SK-N-SH (cell line): ENCODE results near the gene PDE4D. TPM values are rescaled to one million over a fixed set of nuclear protein-coding genes. Genes with fewer than 3 reads are reported as not detected.

ENCODE experiments used
- CTCF ChIA-PET: fragments of 300-600, 350-600 bp; formaldehyde crosslinking; extraction: SDS; loops from one replicate; lab custom pipeline; 2021; lab: Yijun Ruan, JAX
- POLR2A ChIA-PET: fragments of 350-600 bp; sonication (Branson Sonifier 250); formaldehyde crosslinking; extraction: SDS; loops from one replicate; lab custom pipeline; 2020; ENCODE audit warnings: antibody characterized with exemption, inconsistent platforms; lab: Yijun Ruan, JAX
- DNase-seq: peaks from one replicate; pipeline ENCODE4 v3.0.0; 2012
- H2AFZ ChIP-seq: fragments of 200-600 bp; sonication (generic); 2 replicates; pipeline ENCODE4 v1.8.1; 2016; ENCODE audit warnings: antibody characterized with exemption, mild to moderate bottlenecking, low read depth
- H3F3A ChIP-seq: fragments of 200-600 bp; sonication (generic); replicated peaks from 2 replicates; pipeline ENCODE3; 2016; ENCODE audit warnings: antibody characterized with exemption, mild to moderate bottlenecking; ENCODE audit not compliant: insufficient read depth
- H3K27ac ChIP-seq, 2 experiments: fragments of 200-500 bp in 1 of 2; fragments of 200-600 bp in 1 of 2; sonication (Bioruptor generic) in 1 of 2; sonication (generic), shearing (Covaris generic) in 1 of 2; 2 replicates each; pipeline versions ENCODE4 v1.5.1 to v1.6.1; 2014 to 2016; ENCODE audit warnings: low read depth in 2 of 2, inconsistent platforms in 1 of 2, low read length in 1 of 2, mild to moderate bottlenecking in 1 of 2, mixed read lengths in 1 of 2
- H3K27me3 ChIP-seq: fragments of 200-600 bp; sonication (generic), shearing (Covaris generic); 2 replicates; pipeline ENCODE4 v1.6.1; 2016; ENCODE audit warnings: mixed run types; ENCODE audit not compliant: insufficient read depth
- H3K36me3 ChIP-seq, 2 experiments: fragments of 200-500 bp in 1 of 2; fragments of 200-600 bp in 1 of 2; sonication (Bioruptor generic) in 1 of 2; sonication (generic) in 1 of 2; replicated peaks in 1 of 2; 2 replicates each; pipeline versions ENCODE3 to v1.5.1; 2014 to 2016; ENCODE audit warnings: low read length in 1 of 2, mild to moderate bottlenecking in 1 of 2; ENCODE audit not compliant: insufficient read depth in 2 of 2, control insufficient read depth in 1 of 2
- H3K4me1 ChIP-seq, 2 experiments: fragments of 200-500 bp in 1 of 2; fragments of 200-600 bp in 1 of 2; sonication (Bioruptor generic) in 1 of 2; sonication (generic), shearing (Covaris generic) in 1 of 2; 2 replicates each; pipeline versions ENCODE4 v1.5.1 to v1.6.1; 2014 to 2016; ENCODE audit warnings: low read depth in 1 of 2, low read length in 1 of 2, mixed run types in 1 of 2; ENCODE audit not compliant: insufficient read depth in 2 of 2, control insufficient read depth in 1 of 2
- H3K4me2 ChIP-seq: fragments of 200-600 bp; sonication (generic), shearing (Covaris generic); 2 replicates; pipeline ENCODE4 v1.6.1; 2017; ENCODE audit warnings: mixed run types
- H3K4me3 ChIP-seq, 2 experiments: fragments of 200-500 bp in 1 of 2; fragments of 200-600 bp in 1 of 2; sonication (Bioruptor generic) in 1 of 2; sonication (generic), shearing (Covaris generic) in 1 of 2; 2 replicates each; pipeline versions ENCODE4 v1.5.1 to v1.8.1; 2014 to 2016; ENCODE audit warnings: low read depth in 2 of 2, inconsistent platforms in 1 of 2, low read length in 1 of 2, mild to moderate bottlenecking in 1 of 2, mixed read lengths in 1 of 2, moderate library complexity in 1 of 2
- H3K79me2 ChIP-seq: fragments of 200-600 bp; sonication (generic); 2 replicates; pipeline ENCODE4 v1.8.1; 2017; ENCODE audit warnings: mild to moderate bottlenecking; ENCODE audit not compliant: insufficient read depth
- H3K9ac ChIP-seq: fragments of 200-600 bp; sonication (generic); 2 replicates; pipeline ENCODE4 v1.6.1; 2017; ENCODE audit warnings: mixed run types
- H3K9me2 ChIP-seq: fragments of 200-600 bp; sonication (generic); 2 replicates; pipeline ENCODE4 v1.6.1; 2017; ENCODE audit warnings: mixed run types
- H3K9me3 ChIP-seq: fragments of 200-600 bp; sonication (generic); 2 replicates; pipeline ENCODE4 v1.6.1; 2017; ENCODE audit warnings: mixed run types, mild to moderate bottlenecking, moderate library complexity
- H4K20me1 ChIP-seq: fragments of 200-600 bp; sonication (generic); 2 replicates; pipeline ENCODE4 v1.6.1; 2017; ENCODE audit warnings: mild to moderate bottlenecking, mixed run types; ENCODE audit not compliant: insufficient read depth
- ELF1 ChIP-seq: IDR thresholded peaks from 2 replicates; pipeline ENCODE4 v1.4.0; 2012
- EP300 ChIP-seq, 2 experiments: IDR thresholded peaks; 2 replicates each; pipeline versions ENCODE4 v1.4.0 to v1.6.1; 2012; ENCODE audit warnings: borderline replicate concordance in 1 of 2, low read depth in 1 of 2, low read length in 1 of 2
- FOXM1 ChIP-seq: IDR thresholded peaks from 2 replicates; pipeline ENCODE4 v1.4.0; 2012; ENCODE audit warnings: low read depth, mild to moderate bottlenecking
- JUND ChIP-seq: IDR thresholded peaks from 2 replicates; pipeline ENCODE4 v1.4.0; 2012
- MEF2A ChIP-seq: IDR thresholded peaks from 2 replicates; pipeline ENCODE4 v1.4.0; 2012; ENCODE audit warnings: low read depth, borderline replicate concordance
- NFIC ChIP-seq: IDR thresholded peaks from 2 replicates; pipeline ENCODE4 v1.4.0; 2012; ENCODE audit warnings: borderline replicate concordance
- NRF1 ChIP-seq: IDR thresholded peaks from 2 replicates; pipeline ENCODE4 v1.6.1; 2012; ENCODE audit warnings: low read depth, mild to moderate bottlenecking, low read length
- POLR2AphosphoS5 ChIP-seq: IDR thresholded peaks from 2 replicates; pipeline ENCODE4 v1.6.1; 2012; ENCODE audit warnings: low read depth, low read length
- RXRA ChIP-seq: IDR thresholded peaks from 2 replicates; pipeline ENCODE4 v1.4.0; 2012; ENCODE audit warnings: low read depth, mild to moderate bottlenecking, borderline replicate concordance
- TEAD4 ChIP-seq: IDR thresholded peaks from 2 replicates; pipeline ENCODE4 v1.4.0; 2012; ENCODE audit warnings: mild to moderate bottlenecking, borderline replicate concordance; ENCODE audit not compliant: insufficient read depth
- USF1 ChIP-seq: IDR thresholded peaks from 2 replicates; pipeline ENCODE4 v1.4.0; 2012; ENCODE audit warnings: low read depth, borderline replicate concordance
- WGBS: methylation state at CpG from one replicate; pipeline ENCODE4 v1.1.6; 2017; ENCODE audit warnings: low lambda C conversion rate; 5-methylcytosine and 5-hydroxymethylcytosine counted together
- polyA plus RNA-seq, 3 experiments: library from polyadenylated mRNA; depleted of rRNA; stranded (reverse); fragments of >200 nt; gene quantifications; 2 replicates each; pipeline ENCODE4 v1.2.3, GENCODE V29; 2012
- TF ChIP-seq, protein P1 (sequence below): fragments of 150-350 bp; IDR thresholded peaks from 2 replicates; pipeline ENCODE4 v1.6.1; 2016; ENCODE audit warnings: mild to moderate bottlenecking, low read depth, low read length
- TF ChIP-seq, protein P2 (sequence below): IDR thresholded peaks from 2 replicates; pipeline ENCODE4 v1.4.0; 2012; ENCODE audit warnings: low read depth, borderline replicate concordance
- TF ChIP-seq, protein P3 (sequence below): IDR thresholded peaks from 2 replicates; pipeline ENCODE4 v1.6.1; 2012; ENCODE audit warnings: mild to moderate bottlenecking, low read depth, low read length, moderate library complexity

PDE4D gene
- polyA plus RNA-seq, 1 of the 3 experiments (the other 2 are of a cell fraction), result 2.4 TPM

DNA sequence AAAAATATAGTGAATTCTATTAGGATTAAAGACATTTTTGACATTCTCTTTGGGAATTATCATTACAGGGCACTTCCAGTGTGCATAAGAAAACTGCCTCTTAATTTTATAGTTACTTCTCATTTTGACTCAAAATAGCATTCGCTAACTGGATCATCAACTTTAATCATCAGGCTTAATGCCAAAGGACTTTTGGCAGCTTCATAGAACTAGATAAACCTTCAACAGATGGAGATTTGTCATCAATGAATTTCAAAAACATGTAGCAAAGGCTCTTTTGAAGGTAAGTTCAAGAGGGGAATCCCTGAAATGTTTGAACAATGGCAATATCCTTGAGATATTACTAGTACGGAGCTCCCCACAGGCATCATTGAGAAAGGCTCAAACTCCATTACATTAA is 447.2 kb downstream of the PDE4D start:
- CTCF ChIA-PET, result interaction anchor here (1.5 kb wide), 1 partner anchor 60 kb away, joined by 5 read pairs; no protein-coding TSS in a partner anchor
- no peaks in the 10 kb centered on the region for H3K79me2 ChIP-seq
- no peak for DNase-seq
- no peak overlapping the region for H2AFZ ChIP-seq
- 90% methylated on average over 2 of the region's 2 CpGs for WGBS
- H3K9me3 ChIP-seq, result no peaks in the 10 kb centered on the region
- TF ChIP-seq, protein P1, sequence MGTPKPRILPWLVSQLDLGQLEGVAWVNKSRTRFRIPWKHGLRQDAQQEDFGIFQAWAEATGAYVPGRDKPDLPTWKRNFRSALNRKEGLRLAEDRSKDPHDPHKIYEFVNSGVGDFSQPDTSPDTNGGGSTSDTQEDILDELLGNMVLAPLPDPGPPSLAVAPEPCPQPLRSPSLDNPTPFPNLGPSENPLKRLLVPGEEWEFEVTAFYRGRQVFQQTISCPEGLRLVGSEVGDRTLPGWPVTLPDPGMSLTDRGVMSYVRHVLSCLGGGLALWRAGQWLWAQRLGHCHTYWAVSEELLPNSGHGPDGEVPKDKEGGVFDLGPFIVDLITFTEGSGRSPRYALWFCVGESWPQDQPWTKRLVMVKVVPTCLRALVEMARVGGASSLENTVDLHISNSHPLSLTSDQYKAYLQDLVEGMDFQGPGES, result no peak
- TF ChIP-seq NRF1 (no peak), USF1 (no peak), RXRA (no peak), TEAD4 (no peak)
- H3K9ac ChIP-seq, result no peak overlapping the region
- POLR2A ChIA-PET, result no interaction called here
- H3K9me2 ChIP-seq, result no peaks in the 10 kb centered on the region
- H3K27ac ChIP-seq, result no peak overlapping the region
- no peaks in the 10 kb centered on the region for H3K4me1 ChIP-seq
- H4K20me1 ChIP-seq, result no peaks in the 10 kb centered on the region
- H3K4me3 ChIP-seq, result no peak overlapping the region
- no peak overlapping the region for H3K4me2 ChIP-seq
- no peaks in the 10 kb centered on the region for H3K36me3 ChIP-seq
- peaks cover 2% of the 10 kb centered on the region for H3F3A ChIP-seq
- no peaks in the 10 kb centered on the region for H3K27me3 ChIP-seq

GRCh38 chr5:59445741-59446140 is 447.8 kb downstream of the PDE4D start:
- Histone ChIP-seq H3K4me1 (no peaks in the 10 kb centered on the region), H3F3A (peaks cover 2% of the 10 kb centered on the region), H3K4me2 (no peak overlapping the region), H3K9me2 (no peaks in the 10 kb centered on the region), H3K9ac (no peak overlapping the region), H3K27me3 (no peaks in the 10 kb centered on the region), H2AFZ (no peak overlapping the region), H3K79me2 (no peaks in the 10 kb centered on the region), H3K36me3 (no peaks in the 10 kb centered on the region), H3K4me3 (no peak overlapping the region), H3K9me3 (no peaks in the 10 kb centered on the region), H4K20me1 (no peaks in the 10 kb centered on the region), H3K27ac (no peak overlapping the region)
- TF ChIP-seq JUND (0 out of 2 replicates have a peak, but pooled peaks have one; percentile 11), MEF2A (no peak), ELF1 (no peak)
- CTCF ChIA-PET, result interaction anchor here (1.5 kb wide), 1 partner anchor 60 kb away, joined by 5 read pairs; no protein-coding TSS in a partner anchor
- DNase-seq, result no peak
- 81% methylated on average over 1 of the region's 1 CpG for WGBS
- POLR2A ChIA-PET, result no interaction called here

- H3K9ac ChIP-seq, result no peak overlapping the region
- H3K4me1 ChIP-seq, result no peaks in the 10 kb centered on the region
- no peaks in the 10 kb centered on the region for H3K27me3 ChIP-seq
- H2AFZ ChIP-seq, result no peak overlapping the region
- no peak overlapping the region for H3K4me3 ChIP-seq
- H3K9me3 ChIP-seq, result no peaks in the 10 kb centered on the region
- H3K79me2 ChIP-seq, result no peaks in the 10 kb centered on the region
- POLR2A ChIA-PET, result no interaction called here
- CTCF ChIA-PET, result no interaction called here
- H3K27ac ChIP-seq, result no peak overlapping the region
- H3K36me3 ChIP-seq, result no peaks in the 10 kb centered on the region
- no peak for DNase-seq
- H4K20me1 ChIP-seq, result no peaks in the 10 kb centered on the region
- no peak overlapping the region for H3K4me2 ChIP-seq
- 90% methylated on average over 3 of the region's 3 CpGs for WGBS
- no peaks in the 10 kb centered on the region for H3K9me2 ChIP-seq
- H3F3A ChIP-seq, result no peaks in the 10 kb centered on the region
- TF ChIP-seq POLR2AphosphoS5 (no peak), EP300 (IDR thresholded peaks at IDR 0.05; ENCODE audit: borderline replicate concordance in 1 of 2, low read depth in 1 of 2, low read length in 1 of 2) (no peak), ELF1 (no peak), FOXM1 (no peak), NFIC (no peak)
- TF ChIP-seq, protein P2, sequence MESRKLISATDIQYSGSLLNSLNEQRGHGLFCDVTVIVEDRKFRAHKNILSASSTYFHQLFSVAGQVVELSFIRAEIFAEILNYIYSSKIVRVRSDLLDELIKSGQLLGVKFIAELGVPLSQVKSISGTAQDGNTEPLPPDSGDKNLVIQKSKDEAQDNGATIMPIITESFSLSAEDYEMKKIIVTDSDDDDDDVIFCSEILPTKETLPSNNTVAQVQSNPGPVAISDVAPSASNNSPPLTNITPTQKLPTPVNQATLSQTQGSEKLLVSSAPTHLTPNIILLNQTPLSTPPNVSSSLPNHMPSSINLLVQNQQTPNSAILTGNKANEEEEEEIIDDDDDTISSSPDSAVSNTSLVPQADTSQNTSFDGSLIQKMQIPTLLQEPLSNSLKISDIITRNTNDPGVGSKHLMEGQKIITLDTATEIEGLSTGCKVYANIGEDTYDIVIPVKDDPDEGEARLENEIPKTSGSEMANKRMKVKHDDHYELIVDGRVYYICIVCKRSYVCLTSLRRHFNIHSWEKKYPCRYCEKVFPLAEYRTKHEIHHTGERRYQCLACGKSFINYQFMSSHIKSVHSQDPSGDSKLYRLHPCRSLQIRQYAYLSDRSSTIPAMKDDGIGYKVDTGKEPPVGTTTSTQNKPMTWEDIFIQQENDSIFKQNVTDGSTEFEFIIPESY, result no peak
- TF ChIP-seq, protein P3, sequence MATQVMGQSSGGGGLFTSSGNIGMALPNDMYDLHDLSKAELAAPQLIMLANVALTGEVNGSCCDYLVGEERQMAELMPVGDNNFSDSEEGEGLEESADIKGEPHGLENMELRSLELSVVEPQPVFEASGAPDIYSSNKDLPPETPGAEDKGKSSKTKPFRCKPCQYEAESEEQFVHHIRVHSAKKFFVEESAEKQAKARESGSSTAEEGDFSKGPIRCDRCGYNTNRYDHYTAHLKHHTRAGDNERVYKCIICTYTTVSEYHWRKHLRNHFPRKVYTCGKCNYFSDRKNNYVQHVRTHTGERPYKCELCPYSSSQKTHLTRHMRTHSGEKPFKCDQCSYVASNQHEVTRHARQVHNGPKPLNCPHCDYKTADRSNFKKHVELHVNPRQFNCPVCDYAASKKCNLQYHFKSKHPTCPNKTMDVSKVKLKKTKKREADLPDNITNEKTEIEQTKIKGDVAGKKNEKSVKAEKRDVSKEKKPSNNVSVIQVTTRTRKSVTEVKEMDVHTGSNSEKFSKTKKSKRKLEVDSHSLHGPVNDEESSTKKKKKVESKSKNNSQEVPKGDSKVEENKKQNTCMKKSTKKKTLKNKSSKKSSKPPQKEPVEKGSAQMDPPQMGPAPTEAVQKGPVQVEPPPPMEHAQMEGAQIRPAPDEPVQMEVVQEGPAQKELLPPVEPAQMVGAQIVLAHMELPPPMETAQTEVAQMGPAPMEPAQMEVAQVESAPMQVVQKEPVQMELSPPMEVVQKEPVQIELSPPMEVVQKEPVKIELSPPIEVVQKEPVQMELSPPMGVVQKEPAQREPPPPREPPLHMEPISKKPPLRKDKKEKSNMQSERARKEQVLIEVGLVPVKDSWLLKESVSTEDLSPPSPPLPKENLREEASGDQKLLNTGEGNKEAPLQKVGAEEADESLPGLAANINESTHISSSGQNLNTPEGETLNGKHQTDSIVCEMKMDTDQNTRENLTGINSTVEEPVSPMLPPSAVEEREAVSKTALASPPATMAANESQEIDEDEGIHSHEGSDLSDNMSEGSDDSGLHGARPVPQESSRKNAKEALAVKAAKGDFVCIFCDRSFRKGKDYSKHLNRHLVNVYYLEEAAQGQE, result no peak
Observed at GRCh38 chr5:59439303-59439702, 454.2 kb downstream of the PDE4D start.
